NT2/D1 (cell line): ENCODE measurements around the gene TNFAIP6.
"Not testable (repeated sequence)": the region's sequence is repeated elsewhere in the genome, so short reads cannot be mapped to it uniquely, and the experiment has no call there.

Experiments used
- DNase-seq: peaks from one replicate; pipeline ENCODE4 v3.0.0-alpha.2; 2011; ENCODE audit warnings: low read depth, low spot score
- H3K27me3 ChIP-seq: 2 replicates; pipeline ENCODE4 v1.6.0; 2011; ENCODE audit warnings: mild to moderate bottlenecking; ENCODE audit not compliant: insufficient read length, insufficient read depth
- H3K36me3 ChIP-seq: 2 replicates; pipeline ENCODE4 v1.6.1; 2011; ENCODE audit warnings: mild to moderate bottlenecking, low read length, mixed read lengths; ENCODE audit not compliant: insufficient read depth, insufficient read length
- H3K4me1 ChIP-seq: 2 replicates; pipeline ENCODE4 v1.5.1; 2011; ENCODE audit not compliant: insufficient read depth, insufficient read length
- H3K4me3 ChIP-seq: 2 replicates; pipeline ENCODE4 v1.5.1; 2011; ENCODE audit warnings: low read depth; ENCODE audit not compliant: insufficient read length
- H3K9ac ChIP-seq: 2 replicates; pipeline ENCODE4 v1.6.0; 2011; ENCODE audit warnings: low read depth; ENCODE audit not compliant: insufficient read length
- H3K9me3 ChIP-seq: 2 replicates; pipeline ENCODE4 v1.5.1; 2011; ENCODE audit warnings: mild to moderate bottlenecking, low read length; ENCODE audit not compliant: insufficient read depth
- SUZ12 ChIP-seq: IDR thresholded peaks from 2 replicates; pipeline ENCODE4 v1.6.1; 2011; ENCODE audit not compliant: insufficient read length, insufficient read depth; ENCODE audit errors: extremely low read depth
- YY1 ChIP-seq: IDR thresholded peaks from 2 replicates; pipeline ENCODE4 v1.6.1; 2011; ENCODE audit not compliant: insufficient read length, insufficient read depth
- ZNF274 ChIP-seq: IDR thresholded peaks from 2 replicates; pipeline ENCODE4 v1.6.1; 2011; ENCODE audit warnings: mild to moderate bottlenecking, low read depth, low read length

Gene TNFAIP6

DNA sequence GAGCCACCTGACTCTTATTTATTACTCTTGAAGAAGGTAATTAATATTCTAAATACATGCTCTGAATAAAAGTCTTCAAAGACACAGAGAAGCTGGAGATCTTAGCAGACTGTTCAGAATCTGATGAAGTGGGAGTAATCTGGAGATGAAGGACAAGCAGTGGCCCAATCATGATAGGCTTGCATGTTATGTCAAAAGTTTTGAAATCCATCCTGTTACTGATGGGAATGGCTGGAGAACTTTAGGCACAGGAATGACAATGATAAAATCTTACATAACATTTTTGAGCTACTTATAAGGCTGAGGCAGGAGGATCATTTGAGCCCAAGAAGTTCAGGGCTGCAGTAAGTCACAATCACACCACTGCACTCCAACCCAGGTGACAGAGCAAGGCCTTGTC lies 49.9 kb downstream of the TNFAIP6 start:
- DNase-seq = no peak
- Histone ChIP-seq H3K27me3 (no peaks in the 10 kb centered on the region), H3K4me1 (peaks cover 3% of the 10 kb centered on the region), H3K9ac (no peak overlapping the region), H3K36me3 (peaks cover 14% of the 10 kb centered on the region), H3K9me3 (no peaks in the 10 kb centered on the region), H3K4me3 (no peak overlapping the region)
- TF ChIP-seq SUZ12 (no peak), YY1 (no peak), ZNF274 (no peak)

DNA sequence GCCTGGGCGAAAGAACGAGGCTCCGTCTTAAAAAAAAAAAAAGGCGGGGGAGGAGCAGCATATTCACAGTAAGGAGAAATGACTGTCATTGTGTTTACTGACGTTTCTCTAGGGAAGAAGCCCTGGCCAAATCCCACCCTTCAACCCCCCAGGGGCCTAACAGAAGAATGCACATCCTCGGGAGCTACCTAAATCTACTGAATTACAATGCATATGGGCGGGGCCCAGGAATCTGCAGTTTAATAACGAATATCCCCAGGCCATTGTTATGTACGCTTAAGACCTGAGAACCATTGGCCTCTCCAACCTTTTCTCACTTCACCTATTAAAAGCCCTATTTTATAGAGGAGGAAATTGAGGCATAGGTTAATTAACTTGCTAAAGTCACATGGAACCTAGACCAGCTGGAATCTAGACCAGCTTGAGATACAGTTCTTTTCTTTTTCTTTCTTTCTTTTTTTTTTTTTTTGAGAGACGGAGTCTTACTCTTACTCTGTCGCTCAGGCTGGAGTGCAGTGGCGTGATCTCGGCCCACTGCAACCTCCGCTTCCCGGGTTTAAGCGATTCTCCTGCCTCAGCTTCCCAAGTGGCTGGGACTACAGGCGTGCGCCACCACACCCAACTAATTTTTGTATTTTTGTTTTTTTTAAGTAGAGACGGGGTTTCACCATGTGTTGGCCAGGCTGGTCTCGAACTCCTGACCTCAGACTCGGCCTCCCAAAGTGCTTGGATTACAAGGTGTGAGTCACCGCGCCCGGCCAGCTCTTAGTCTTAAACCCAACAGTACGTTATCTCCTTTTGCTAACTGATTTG lies 51.6 kb downstream of the TNFAIP6 start:
- peak; percentile 93 for DNase-seq

DNA sequence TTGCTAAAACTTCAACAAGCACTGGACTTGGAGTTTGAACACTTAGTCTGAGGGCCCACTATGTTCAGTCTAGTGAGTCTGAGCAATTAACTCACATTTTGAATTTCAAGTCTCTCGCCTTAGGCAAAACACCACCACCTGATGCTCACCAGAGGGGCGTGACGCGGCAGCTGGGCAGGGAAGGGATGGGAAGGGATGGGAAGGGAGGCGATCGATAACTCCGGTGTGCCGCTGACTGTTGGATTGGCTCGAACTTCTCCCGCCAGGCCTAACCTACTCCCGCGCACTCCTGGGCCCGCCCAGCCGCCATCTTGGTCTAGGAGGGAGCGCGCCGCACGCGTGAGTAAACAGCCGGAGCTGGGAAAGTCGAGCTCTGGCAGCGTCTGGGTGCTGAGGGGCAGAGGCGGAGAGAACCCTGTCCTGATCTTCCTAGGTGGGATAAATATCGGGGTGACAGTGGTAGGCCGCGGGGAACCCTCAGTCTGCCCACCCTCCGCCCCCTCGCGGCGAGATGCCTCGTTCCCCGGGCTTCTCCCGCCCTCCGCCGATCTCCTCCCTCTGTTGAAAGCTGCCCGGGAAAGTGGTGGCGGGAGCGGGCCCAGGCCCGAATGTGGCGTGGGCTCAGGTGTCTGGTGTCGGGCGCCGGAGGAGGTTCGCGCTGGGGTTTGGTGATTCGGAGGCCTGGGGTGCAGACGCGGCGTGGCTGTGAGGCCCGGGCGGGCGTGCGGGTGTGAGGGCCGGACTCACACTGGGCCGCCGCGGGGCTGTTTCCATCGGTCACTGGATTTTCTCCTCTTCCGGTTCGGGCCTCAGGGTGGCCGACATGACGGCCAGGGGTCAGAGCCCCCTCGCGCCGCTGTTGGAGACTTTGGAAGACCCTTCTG lies 52.5 kb downstream of the TNFAIP6 start, which contains the start of gene RIF1:
Gene RIF1, plus strand, starts transcription at position 302 of the 884 bp plus-strand sequence. Its CDS starts 522 bp downstream, at position 824.
- peak; percentile 95 for DNase-seq
- peak within 1 kb of the TSS; percentile 99 for H3K4me3 ChIP-seq

More for the DNA sequence above, 51.6 kb downstream of the TNFAIP6 start:
- Histone ChIP-seq H3K4me1 (peaks cover 3% of the 10 kb centered on the region), H3K27me3 (no peaks in the 10 kb centered on the region), H3K9me3 (no peaks in the 10 kb centered on the region), H3K9ac (peak overlapping the region; percentile 15), H3K36me3 (peaks cover 31% of the 10 kb centered on the region), H3K4me3 (peak overlapping the region; percentile 99)
- TF ChIP-seq YY1 (no peak), ZNF274 (no peak), SUZ12 (no peak)

DNA sequence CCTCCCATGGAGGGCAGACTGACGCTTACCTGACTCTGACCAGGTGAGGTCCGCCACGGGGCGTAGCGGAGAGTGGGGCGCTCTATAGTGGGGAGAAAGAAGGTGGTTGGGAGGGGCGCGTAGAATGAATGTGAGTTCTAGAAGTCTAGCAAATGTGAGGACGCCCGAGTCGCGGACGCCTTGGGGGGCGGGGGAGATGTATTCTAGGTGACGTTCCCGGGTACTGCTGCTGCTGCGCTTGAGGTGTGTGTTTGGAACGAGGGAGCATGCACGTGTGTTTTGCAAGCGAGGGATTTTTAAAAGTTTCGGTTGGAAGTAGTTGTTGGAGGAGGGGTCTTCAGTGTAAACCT lies 53.1 kb downstream of the TNFAIP6 start:
- H3K27me3 ChIP-seq = no peaks in the 10 kb centered on the region
- no peaks in the 10 kb centered on the region for H3K9me3 ChIP-seq
- H3K4me3 ChIP-seq = peak overlapping the region; percentile 99
- peaks cover 3% of the 10 kb centered on the region for H3K4me1 ChIP-seq
- H3K36me3 ChIP-seq = peaks cover 44% of the 10 kb centered on the region
- TF ChIP-seq ZNF274 = no peak
- no peak for TF ChIP-seq SUZ12
- no peak for TF ChIP-seq YY1
- DNase-seq = peak; percentile 22
- peak overlapping the region; percentile 99 for H3K9ac ChIP-seq

More for the DNA sequence above, 52.5 kb downstream of the TNFAIP6 start, which contains the start of gene RIF1:
- TF ChIP-seq YY1 (peak; percentile 95), ZNF274 (no peak), SUZ12 (no peak)
- H3K27me3 ChIP-seq = no peaks in the 10 kb centered on the region
- peaks cover 40% of the 10 kb centered on the region for H3K36me3 ChIP-seq
- peaks cover 3% of the 10 kb centered on the region for H3K4me1 ChIP-seq
- H3K9ac ChIP-seq = peak within 1 kb of the TSS; percentile 99
- H3K9me3 ChIP-seq = no peaks in the 10 kb centered on the region

DNA sequence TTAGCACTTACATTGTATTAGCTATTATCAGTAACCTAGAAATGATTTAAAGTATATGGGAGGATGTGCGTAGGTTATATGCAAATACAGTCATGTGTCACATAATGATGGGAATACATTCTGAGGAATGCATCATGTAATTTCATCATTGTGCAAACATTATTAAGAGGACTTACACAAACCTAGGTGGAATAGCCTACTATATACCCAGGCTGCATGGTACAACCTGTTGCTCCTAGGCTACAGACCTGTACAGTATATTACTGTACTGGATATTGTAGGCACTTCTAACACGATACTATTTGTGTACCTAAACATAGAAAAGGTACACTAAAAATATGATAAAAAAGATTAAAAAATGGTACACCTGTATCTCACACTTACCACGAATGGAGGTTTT lies 60.3 kb downstream of the TNFAIP6 start:
- no peak for DNase-seq
- Histone ChIP-seq H3K36me3 (peaks cover 91% of the 10 kb centered on the region), H3K4me1 (no peaks in the 10 kb centered on the region), H3K9me3 (no peaks in the 10 kb centered on the region), H3K4me3 (no peak overlapping the region), H3K9ac (no peak overlapping the region), H3K27me3 (no peaks in the 10 kb centered on the region)
- TF ChIP-seq YY1 (no peak), ZNF274 (no peak), SUZ12 (no peak)

DNA sequence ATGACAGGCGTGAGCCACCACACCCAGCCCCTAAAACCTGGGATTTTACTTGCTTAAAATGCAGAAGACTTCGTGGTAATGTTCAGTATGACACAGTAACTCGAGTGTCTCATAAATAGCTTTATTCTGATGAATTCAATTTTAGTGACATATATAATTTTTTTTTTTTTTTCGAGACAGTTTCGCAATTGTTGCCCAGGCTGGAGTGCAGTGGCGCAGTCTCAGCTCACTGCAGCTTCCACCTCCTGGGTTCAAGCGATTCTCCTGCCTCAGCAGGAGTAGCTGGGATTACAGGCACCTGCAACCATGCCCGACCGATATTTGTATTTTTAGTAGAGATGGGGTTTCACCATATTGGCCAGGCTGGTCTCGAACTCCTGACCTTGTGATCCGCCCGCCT lies 64.3 kb downstream of the TNFAIP6 start:
- H3K9me3 ChIP-seq, H3K4me3 ChIP-seq, DNase-seq, H3K9ac ChIP-seq, H3K27me3 ChIP-seq, H3K4me1 ChIP-seq: not testable (repeated sequence)
- peaks cover 94% of the 10 kb centered on the region for H3K36me3 ChIP-seq

DNA sequence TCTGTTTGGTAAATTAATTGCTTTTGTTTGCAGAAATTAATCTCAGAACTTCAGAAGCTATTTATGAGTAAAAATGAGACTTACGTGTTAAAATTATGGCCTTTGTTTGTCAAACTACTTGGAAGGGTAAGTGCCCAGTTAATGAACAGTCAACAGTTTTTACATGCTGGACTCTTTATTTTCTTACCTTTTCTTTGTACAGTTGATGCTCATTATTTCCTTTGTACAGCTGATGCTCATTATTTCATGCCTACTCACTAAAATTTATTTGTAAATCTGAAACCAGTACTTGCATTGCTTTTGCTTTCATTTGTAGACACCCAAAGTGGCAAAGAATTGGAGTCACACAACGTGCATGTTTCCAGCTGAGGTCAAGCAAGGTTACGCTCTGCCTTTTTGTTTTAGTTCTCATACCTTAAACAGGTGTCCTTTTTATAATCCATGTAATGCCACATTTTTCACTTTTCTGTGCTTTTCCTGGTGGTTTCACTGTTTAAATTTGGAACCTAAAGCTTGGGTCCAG lies 65.6 kb downstream of the TNFAIP6 start:
- peaks cover 84% of the 10 kb centered on the region for H3K36me3 ChIP-seq
- TF ChIP-seq YY1 (no peak), ZNF274 (no peak), SUZ12 (no peak)
- DNase-seq = no peak

More for the DNA sequence above, 65.6 kb downstream of the TNFAIP6 start:
- no peaks in the 10 kb centered on the region for H3K4me1 ChIP-seq
- H3K27me3 ChIP-seq = no peaks in the 10 kb centered on the region
- H3K9ac ChIP-seq = no peak overlapping the region
- no peaks in the 10 kb centered on the region for H3K9me3 ChIP-seq
- H3K4me3 ChIP-seq = no peak overlapping the region
